ENCODE data around the gene TERB1. TPM values are rescaled to one million over a fixed set of nuclear protein-coding genes. Genes with fewer than 3 reads are reported as not detected.

Gene TERB1
- total and polyA plus RNA-seq, 2 donors (not counting 3 experiments of a cell fraction or from before 2014, with no cell fraction given): not detected

- dilution Hi-C loops (cut with MboI; ENCODE audit: extremely low pct_ligation_motif_present, low sequenced_read_pairs): no loop called here
- peaks cover 47 to 50% of the 10 kb centered on the region in 2 experiments for H3K27me3 ChIP-seq (ENCODE audit: control insufficient read depth in 2 of 2, insufficient read depth in 2 of 2, low read length in 2 of 2)
- no peaks in the 10 kb centered on the region for H3K9me1 ChIP-seq (replicated peaks; ENCODE audit: control insufficient read depth, extremely low read depth, insufficient read depth, low read length)
- H3K27ac ChIP-seq (ENCODE audit: insufficient read depth, low read depth, low read length): no peak overlapping the region
- no peak overlapping the region for H3K9ac ChIP-seq (replicated peaks; ENCODE audit: extremely low read depth, insufficient read depth, low read length)
- no peaks in the 10 kb centered on the region for H3K36me3 ChIP-seq (ENCODE audit: control insufficient read depth in 2 of 2, extremely low read depth in 1 of 2, insufficient read depth in 2 of 2, low read length in 2 of 2)
- H3K79me2 ChIP-seq (ENCODE audit: control insufficient read depth, insufficient read depth, low read length): no peaks in the 10 kb centered on the region
- CTCF ChIA-PET: interaction anchor here (0.6 to 3.5 kb wide), 5 partner anchors 14 to 179 kb away, joined by 3 to 36 read pairs (median 3); partner anchors contain the start of gene NAE1
- no peaks in the 10 kb centered on the region for H4K20me1 ChIP-seq (replicated peaks; ENCODE audit: control insufficient read depth, extremely low read depth, insufficient read depth, low read length)
- H3K4me2 ChIP-seq (ENCODE audit: insufficient read depth, low read length): no peak overlapping the region
- TF ChIP-seq MAX (IDR thresholded peaks at IDR 0.05; ENCODE audit: insufficient read depth, insufficient read length) (no peak), EZH2 (IDR thresholded peaks at IDR 0.05; ENCODE audit: borderline replicate concordance, low read depth, low read length, severe bottlenecking) (no peak), GATA2 (IDR thresholded peaks at IDR 0.05; ENCODE audit: insufficient read depth, insufficient read length, low read depth, low read length) (no peak), CTCF (IDR thresholded peaks at IDR 0.05; ENCODE audit: extremely low read depth in 1 of 2, insufficient read depth in 1 of 2, low read depth in 1 of 2, low read length in 2 of 2) (no peak), MYC (IDR thresholded peaks at IDR 0.05; ENCODE audit: low read depth, low read length) (no peak), FOS (IDR thresholded peaks at IDR 0.05; ENCODE audit: borderline replicate concordance, insufficient read depth, low read length) (no peak), JUN (IDR thresholded peaks at IDR 0.05; ENCODE audit: borderline replicate concordance, insufficient read depth, insufficient read length, low read depth) (no peak), POLR2AphosphoS5 (IDR thresholded peaks at IDR 0.05; ENCODE audit: insufficient read depth, low read depth, low read length) (no peak), POLR2A (IDR thresholded peaks at IDR 0.05; ENCODE audit: low read depth, low read length) (no peak)
- no peak for DNase-seq (ENCODE audit: low read depth, low spot score)
- no peak for FAIRE-seq
- peaks cover 2% of the 10 kb centered on the region for H3K4me1 ChIP-seq (ENCODE audit: control insufficient read depth, extremely low read depth, insufficient read depth, low read length)
- intact Hi-C loops (cut with micrococcal nuclease): no loop called here
- no peak overlapping the region for H2AFZ ChIP-seq (ENCODE audit: low read depth, low read length)
- H3K4me3 ChIP-seq (replicated peaks in 1 of 3; ENCODE audit: insufficient read depth in 1 of 3, low read depth in 1 of 3, low read length in 3 of 3): no peak overlapping the region
- POLR2A ChIA-PET: no interaction called here
- H3K9me3 ChIP-seq (replicated peaks; ENCODE audit: control insufficient read depth, insufficient read depth, low read length): no peaks in the 10 kb centered on the region
- BruUV-seq (replicated peaks): no TSS peak
These were observed 42.6 kb upstream of the TERB1 start for GRCh38 chr16:66844009-66844341.

All from endothelial cell of umbilical vein (primary cell).